ENCODE results near the gene NUP54.

Gene NUP54

DNA sequence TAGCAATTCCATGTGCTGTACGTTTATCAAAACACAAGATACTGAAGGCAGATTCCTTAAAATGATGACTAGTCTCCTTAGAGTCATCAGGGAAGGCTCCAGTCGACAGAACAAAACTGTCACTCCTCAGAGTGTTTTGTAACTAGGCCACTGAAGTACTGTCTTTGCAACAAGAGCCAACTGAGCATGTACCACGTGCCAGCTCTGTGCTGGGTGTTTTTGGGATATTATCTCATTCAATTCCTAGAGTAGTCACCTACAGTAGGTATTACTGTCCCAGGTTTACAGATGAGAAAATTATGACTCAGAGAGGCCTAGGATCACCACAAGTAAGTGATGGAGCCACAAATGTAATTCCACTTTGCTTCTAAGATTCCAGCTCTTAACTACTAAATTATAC lies 18.3 kb upstream of the NUP54 start:
- no peak for TF ChIP-seq POLR2AphosphoS5 (IDR thresholded peaks at IDR 0.05; ENCODE audit: borderline replicate concordance, low read depth, low read length)
- TF ChIP-seq EZH2 (IDR thresholded peaks at IDR 0.05) = no peak
- TF ChIP-seq FOXP2 (optimal IDR thresholded peaks at IDR 0.05; ENCODE audit: control extremely low read depth, extremely low read length, insufficient read depth) = no peak
- no peak overlapping the region for H3K9ac ChIP-seq (ENCODE audit: insufficient read length)
- no peak for DNase-seq (ENCODE audit: low read depth, low spot score)
- no peak overlapping the region for H3K4me3 ChIP-seq
- no peak overlapping the region for H3K27ac ChIP-seq
- no peaks in the 10 kb centered on the region for H3K9me3 ChIP-seq (ENCODE audit: low read depth, low read length)
- peaks cover 21% of the 10 kb centered on the region for H3K36me3 ChIP-seq (ENCODE audit: insufficient read depth, low read length)

DNA sequence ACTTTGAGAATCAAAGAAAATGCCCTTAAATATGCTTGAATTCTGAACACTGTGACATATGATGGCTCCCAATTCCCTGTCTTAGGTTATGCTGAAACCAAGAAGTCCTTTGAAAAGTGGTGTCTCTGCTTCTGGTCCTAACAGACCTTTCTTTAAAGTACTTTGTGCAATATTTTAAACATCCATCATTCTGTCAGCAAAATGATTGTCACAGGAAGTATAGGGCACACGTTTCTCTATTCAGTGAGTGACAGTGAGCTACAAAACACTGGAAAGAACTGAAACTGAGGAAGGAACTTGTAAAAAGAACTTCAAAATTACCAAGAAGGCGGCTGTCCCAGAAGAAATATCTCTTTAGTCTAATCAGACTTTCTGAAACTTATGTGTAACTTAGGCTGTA lies 12.2 kb upstream of the NUP54 start:
- Histone ChIP-seq H3K27ac (no peak overlapping the region), H3K9me3 (ENCODE audit: low read depth, low read length) (no peaks in the 10 kb centered on the region), H3K36me3 (ENCODE audit: insufficient read depth, low read length) (peaks cover 3% of the 10 kb centered on the region; the same call in 1 of the 2 replicates), H3K9ac (ENCODE audit: insufficient read length) (no peak overlapping the region), H3K4me3 (no peak overlapping the region)
- TF ChIP-seq EZH2 (IDR thresholded peaks at IDR 0.05) = no peak
- TF ChIP-seq FOXP2 (optimal IDR thresholded peaks at IDR 0.05; ENCODE audit: control extremely low read depth, extremely low read length, insufficient read depth) = no peak
- TF ChIP-seq POLR2AphosphoS5 (IDR thresholded peaks at IDR 0.05; ENCODE audit: borderline replicate concordance, low read depth, low read length) = no peak
- no peak for DNase-seq (ENCODE audit: low read depth, low spot score)

GRCh38 chr4:76156635-76157034 lies 8.4 kb upstream of the NUP54 start:
- DNase-seq (ENCODE audit: low read depth, low spot score) = no peak
- Histone ChIP-seq H3K27ac (peak overlapping the region; percentile 47), H3K36me3 (ENCODE audit: insufficient read depth, low read length) (peaks cover 3% of the 10 kb centered on the region; the same call in 1 of the 2 replicates), H3K9ac (ENCODE audit: insufficient read length) (no peak overlapping the region), H3K4me3 (peak overlapping the region; percentile 26; the same call in 1 of the 2 replicates), H3K9me3 (ENCODE audit: low read depth, low read length) (no peaks in the 10 kb centered on the region)
- TF ChIP-seq FOXP2 (optimal IDR thresholded peaks at IDR 0.05; ENCODE audit: control extremely low read depth, extremely low read length, insufficient read depth) = no peak

- Histone ChIP-seq H3K27ac (no peak overlapping the region), H3K36me3 (ENCODE audit: insufficient read depth, low read length) (0 out of 2 replicates have a peak, but pooled peaks cover under 1% of the 10 kb centered on the region)
- DNase-seq (ENCODE audit: low read depth, low spot score) = no peak
These were observed 7.8 kb upstream of the NUP54 start for GRCh38 chr4:76155979-76156378.

DNA sequence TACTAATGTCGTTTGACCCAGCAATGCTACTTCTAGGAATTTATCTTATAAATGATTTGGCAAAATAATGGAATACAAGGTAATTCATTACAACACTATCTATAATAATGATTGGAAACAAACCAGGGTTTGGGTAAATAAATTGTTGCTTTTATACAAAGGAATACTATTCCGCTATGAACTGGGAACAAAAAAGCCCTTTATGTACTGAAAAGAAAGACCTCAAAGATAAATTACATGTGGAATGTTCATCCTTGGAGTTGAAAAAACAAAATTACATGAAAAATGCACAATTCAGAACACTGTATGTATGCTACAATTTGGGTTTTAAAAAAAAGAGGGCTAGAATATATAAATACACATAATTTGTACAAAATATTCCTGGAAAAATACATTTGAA lies 5.2 kb upstream of the NUP54 start:
- H3K4me3 ChIP-seq = no peak overlapping the region
- H3K9me3 ChIP-seq (ENCODE audit: low read depth, low read length) = no peaks in the 10 kb centered on the region
- H3K27ac ChIP-seq = no peak overlapping the region
- TF ChIP-seq EZH2 (IDR thresholded peaks at IDR 0.05) = no peak
- no peak for TF ChIP-seq FOXP2 (optimal IDR thresholded peaks at IDR 0.05; ENCODE audit: control extremely low read depth, extremely low read length, insufficient read depth)
- TF ChIP-seq POLR2AphosphoS5 (IDR thresholded peaks at IDR 0.05; ENCODE audit: borderline replicate concordance, low read depth, low read length) = no peak
- no peak for DNase-seq (ENCODE audit: low read depth, low spot score)
- H3K9ac ChIP-seq (ENCODE audit: insufficient read length) = no peak overlapping the region
- no peaks in the 10 kb centered on the region for H3K36me3 ChIP-seq (ENCODE audit: insufficient read depth, low read length)

More at GRCh38 chr4:76155979-76156378, 7.8 kb upstream of the NUP54 start:
- no peak for TF ChIP-seq EZH2 (IDR thresholded peaks at IDR 0.05)
- no peak for TF ChIP-seq FOXP2 (optimal IDR thresholded peaks at IDR 0.05; ENCODE audit: control extremely low read depth, extremely low read length, insufficient read depth)
- TF ChIP-seq POLR2AphosphoS5 (IDR thresholded peaks at IDR 0.05; ENCODE audit: borderline replicate concordance, low read depth, low read length) = no peak
- Histone ChIP-seq H3K9me3 (ENCODE audit: low read depth, low read length) (no peaks in the 10 kb centered on the region), H3K4me3 (no peak overlapping the region), H3K9ac (ENCODE audit: insufficient read length) (no peak overlapping the region)

GRCh38 chr4:76147454-76148141 lies 599 bp downstream of the NUP54 start:
- peaks cover 19% of the 10 kb centered on the region for H3K36me3 ChIP-seq (ENCODE audit: insufficient read depth, low read length)
- peak overlapping the region; percentile 96 for H3K4me3 ChIP-seq
- no peaks in the 10 kb centered on the region for H3K9me3 ChIP-seq (ENCODE audit: low read depth, low read length)
- no peak for TF ChIP-seq EZH2 (IDR thresholded peaks at IDR 0.05)
- TF ChIP-seq POLR2AphosphoS5 (IDR thresholded peaks at IDR 0.05; ENCODE audit: borderline replicate concordance, low read depth, low read length) = no peak
- TF ChIP-seq FOXP2 (optimal IDR thresholded peaks at IDR 0.05; ENCODE audit: control extremely low read depth, extremely low read length, insufficient read depth) = no peak
- DNase-seq (ENCODE audit: low read depth, low spot score) = peak; percentile 50
- peak overlapping the region; percentile 92 for H3K27ac ChIP-seq
- peak overlapping the region; percentile 96 for H3K9ac ChIP-seq (ENCODE audit: insufficient read length)

DNA sequence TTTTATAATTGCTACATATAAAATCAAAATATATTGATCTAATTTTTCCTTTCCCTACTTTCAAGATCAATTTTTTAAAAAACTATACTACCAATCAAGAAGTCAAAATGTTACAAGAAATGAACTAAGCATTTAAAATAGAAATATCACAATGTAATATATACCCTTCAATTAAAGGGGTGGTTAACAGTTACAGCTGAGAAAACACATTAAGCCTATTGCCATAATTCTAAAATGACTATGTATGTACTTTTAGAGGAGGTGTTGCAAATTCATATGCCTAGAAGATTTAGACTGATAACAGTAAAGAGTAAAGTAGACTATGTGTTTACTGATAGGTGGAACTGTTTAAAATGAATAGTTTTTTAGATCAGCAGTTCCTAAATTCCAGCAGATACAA lies 3.7 kb downstream of the NUP54 start:
- Histone ChIP-seq H3K4me3 (no peak overlapping the region), H3K27ac (no peak overlapping the region), H3K9ac (ENCODE audit: insufficient read length) (no peak overlapping the region), H3K9me3 (ENCODE audit: low read depth, low read length) (no peaks in the 10 kb centered on the region), H3K36me3 (ENCODE audit: insufficient read depth, low read length) (peaks cover 49% of the 10 kb centered on the region)
- DNase-seq (ENCODE audit: low read depth, low spot score) = no peak
- TF ChIP-seq EZH2 (IDR thresholded peaks at IDR 0.05) (no peak), FOXP2 (optimal IDR thresholded peaks at IDR 0.05; ENCODE audit: control extremely low read depth, extremely low read length, insufficient read depth) (no peak), POLR2AphosphoS5 (IDR thresholded peaks at IDR 0.05; ENCODE audit: borderline replicate concordance, low read depth, low read length) (no peak)

DNA sequence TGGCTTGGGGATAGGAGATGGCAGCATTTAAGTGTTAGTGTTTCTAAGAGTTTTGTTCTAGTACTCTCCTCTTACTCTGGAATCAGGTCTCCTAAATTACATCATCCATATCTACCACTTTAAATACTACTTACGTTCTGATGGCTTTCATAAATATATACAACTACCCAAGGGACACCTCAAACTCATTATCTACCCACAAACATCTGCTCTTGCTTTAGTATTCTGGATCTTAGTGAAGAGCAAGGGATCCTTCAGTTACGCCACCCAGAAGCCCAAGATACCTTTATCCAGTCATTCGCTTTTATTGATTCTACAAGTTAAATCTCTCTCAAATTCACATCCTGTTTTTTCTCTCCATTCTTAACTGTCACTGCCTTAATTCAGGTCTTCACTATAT lies 7.0 kb downstream of the NUP54 start:
- Histone ChIP-seq H3K36me3 (ENCODE audit: insufficient read depth, low read length) (peaks cover 76% of the 10 kb centered on the region), H3K27ac (no peak overlapping the region), H3K4me3 (no peak overlapping the region), H3K9ac (ENCODE audit: insufficient read length) (no peak overlapping the region), H3K9me3 (ENCODE audit: low read depth, low read length) (no peaks in the 10 kb centered on the region)
- DNase-seq (ENCODE audit: low read depth, low spot score) = no peak
- TF ChIP-seq POLR2AphosphoS5 (IDR thresholded peaks at IDR 0.05; ENCODE audit: borderline replicate concordance, low read depth, low read length) (no peak), FOXP2 (optimal IDR thresholded peaks at IDR 0.05; ENCODE audit: control extremely low read depth, extremely low read length, insufficient read depth) (no peak), EZH2 (IDR thresholded peaks at IDR 0.05) (no peak)

DNA sequence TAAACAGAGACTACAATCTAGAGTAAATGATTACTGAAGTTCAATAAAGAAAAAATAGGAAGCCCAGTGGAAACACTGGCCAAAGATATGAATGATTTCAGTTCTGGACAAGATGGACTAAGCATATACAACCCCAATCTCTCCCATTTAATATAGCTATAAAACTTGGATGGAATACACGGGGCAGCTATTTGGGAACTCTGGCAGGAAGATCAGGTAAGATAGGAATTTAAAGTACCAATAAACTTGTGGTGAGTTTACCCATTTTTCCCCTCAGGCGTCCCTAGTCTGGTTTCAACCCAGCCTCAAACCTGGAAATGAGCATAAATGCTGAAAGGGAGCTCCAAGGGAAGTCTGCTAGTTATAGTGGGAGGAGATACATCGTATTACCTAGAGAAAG lies 20.4 kb downstream of the NUP54 start:
- H3K27ac ChIP-seq = no peak overlapping the region
- no peak overlapping the region for H3K4me3 ChIP-seq
- peaks cover 83% of the 10 kb centered on the region for H3K36me3 ChIP-seq (ENCODE audit: insufficient read depth, low read length)
- DNase-seq (ENCODE audit: low read depth, low spot score) = no peak
- TF ChIP-seq POLR2AphosphoS5 (IDR thresholded peaks at IDR 0.05; ENCODE audit: borderline replicate concordance, low read depth, low read length) = no peak
- TF ChIP-seq EZH2 (IDR thresholded peaks at IDR 0.05) = no peak
- no peak for TF ChIP-seq FOXP2 (optimal IDR thresholded peaks at IDR 0.05; ENCODE audit: control extremely low read depth, extremely low read length, insufficient read depth)
- H3K9ac ChIP-seq (ENCODE audit: insufficient read length) = no peak overlapping the region
- no peaks in the 10 kb centered on the region for H3K9me3 ChIP-seq (ENCODE audit: low read depth, low read length)

All from SK-N-MC (cell line).